Stimulated activated memory B cell treated with anti-CD40 and anti-IgM and Interleukin-4, amounts not matched to agents 10 μg/mL and 1 μg/mL and 100 μg/mL, for 72 hours (primary cell): Measurements from ENCODE around the gene KIF20A.
"Not testable (repeated sequence)": the region's sequence is repeated elsewhere in the genome, so short reads cannot be mapped to it uniquely, and the experiment has no call there.

ENCODE experiments used
- ATAC-seq: fragments of 150-1000 bp; cut with Tn5 transposase; 2 replicates; pipeline ENCODE4 v1.10.0; 2021
- H3K27ac Mint-ChIP-seq: one replicate; pipeline ENCODE4 v1.8.0; 2022; ENCODE audit warnings: mild to moderate bottlenecking, mixed read lengths
- H3K27me3 Mint-ChIP-seq: one replicate; pipeline ENCODE4 v1.8.0; 2022; ENCODE audit warnings: mixed read lengths
- H3K36me3 Mint-ChIP-seq: one replicate; pipeline ENCODE4 v1.8.0; 2022; ENCODE audit warnings: mixed read lengths
- H3K4me1 Mint-ChIP-seq: one replicate; pipeline ENCODE4 v1.8.0; 2022; ENCODE audit warnings: mixed read lengths
- H3K4me3 Mint-ChIP-seq: one replicate; pipeline ENCODE4 v1.8.0; 2022; ENCODE audit warnings: mild to moderate bottlenecking, moderate library complexity, mixed read lengths
- H3K9me3 Mint-ChIP-seq: one replicate; pipeline ENCODE4 v1.8.0; 2022; ENCODE audit warnings: mixed read lengths

KIF20A gene

DNA sequence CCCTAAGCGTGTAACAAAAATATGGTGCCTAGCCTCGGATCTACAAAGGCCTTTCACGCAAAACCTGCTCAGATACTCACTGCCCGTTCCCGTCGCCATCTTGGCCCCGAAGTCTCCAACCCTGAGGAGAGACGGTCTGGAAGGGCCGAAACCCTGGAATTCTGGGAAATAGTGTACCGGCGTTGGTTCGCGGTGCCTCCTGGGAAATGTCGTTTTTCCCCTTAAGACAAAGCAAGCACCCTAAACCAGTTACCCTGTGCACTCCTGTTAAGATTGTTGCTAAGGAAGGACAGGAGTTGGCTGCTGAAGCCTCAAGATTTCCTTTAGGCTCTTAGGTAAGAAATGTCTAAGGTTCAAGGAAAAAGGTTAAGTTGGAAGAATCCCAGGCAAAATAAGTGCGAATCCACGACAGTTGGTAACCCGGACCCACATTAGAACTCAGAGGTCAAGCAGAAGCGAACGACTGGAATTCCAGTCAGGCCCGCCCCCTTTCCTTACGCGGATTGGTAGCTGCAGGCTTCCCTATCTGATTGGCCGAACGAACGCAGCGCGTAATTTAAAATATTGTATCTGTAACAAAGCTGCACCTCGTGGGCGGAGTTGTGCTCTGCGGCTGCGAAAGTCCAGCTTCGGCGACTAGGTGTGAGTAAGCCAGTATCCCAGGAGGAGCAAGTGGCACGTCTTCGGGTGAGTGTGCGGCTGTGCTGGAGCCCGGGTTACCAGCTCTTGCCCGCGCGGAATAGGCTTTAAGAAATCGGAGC, at the start of gene KIF20A, which contains the start of gene BRD8:
TSS of gene KIF20A (plus strand) at position 597 of the 761 bp plus-strand sequence. CDS start 569 bp downstream, outside the sequence.
TSS of gene BRD8 (minus strand) at position 115 of the 761 bp plus-strand sequence. CDS start at position 99, 16 bp downstream.
- Mint-ChIP-seq H3K36me3 (peaks cover 13% of the 10 kb centered on the region), H3K27ac (no peak within 1 kb of the TSS), H3K4me1 (peaks cover 2% of the 10 kb centered on the region), H3K4me3 (no peak within 1 kb of the TSS), H3K27me3 (no peaks in the 10 kb centered on the region), H3K9me3 (no peaks in the 10 kb centered on the region)
- peak; percentile 97 for ATAC-seq

GRCh38 chr5:138129347-138129746, 49.6 kb upstream of the KIF20A start:
- Mint-ChIP-seq H3K36me3 (no peaks in the 10 kb centered on the region), H3K27me3 (no peaks in the 10 kb centered on the region), H3K4me3 (no peak overlapping the region), H3K4me1 (peaks cover 6% of the 10 kb centered on the region), H3K27ac (no peak overlapping the region), H3K9me3 (no peaks in the 10 kb centered on the region)
- no peak for ATAC-seq

DNA sequence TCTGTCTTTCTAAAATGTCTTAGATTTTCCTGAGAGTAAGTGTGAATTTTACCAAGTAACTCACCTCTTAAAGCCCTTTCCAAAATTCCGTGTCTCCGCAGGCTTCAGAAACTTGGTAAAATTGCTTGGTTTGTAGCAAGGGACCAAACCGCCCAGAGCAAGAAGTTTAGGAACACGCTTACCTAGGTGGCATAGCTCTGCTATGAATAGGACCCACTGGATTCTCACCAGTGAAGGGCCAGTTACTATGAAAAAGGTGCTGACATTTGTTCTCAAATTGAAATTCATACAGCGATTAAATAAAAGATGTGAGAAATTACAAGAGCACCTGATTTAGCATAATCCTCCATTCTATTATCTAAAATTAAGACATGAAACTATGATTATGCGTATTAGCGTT, 46.4 kb upstream of the KIF20A start:
- Mint-ChIP-seq H3K27me3 (peaks cover 21% of the 10 kb centered on the region), H3K36me3 (no peaks in the 10 kb centered on the region), H3K4me1 (peaks cover 6% of the 10 kb centered on the region), H3K4me3 (no peak overlapping the region), H3K27ac (no peak overlapping the region), H3K9me3 (no peaks in the 10 kb centered on the region)
- no peak for ATAC-seq

DNA sequence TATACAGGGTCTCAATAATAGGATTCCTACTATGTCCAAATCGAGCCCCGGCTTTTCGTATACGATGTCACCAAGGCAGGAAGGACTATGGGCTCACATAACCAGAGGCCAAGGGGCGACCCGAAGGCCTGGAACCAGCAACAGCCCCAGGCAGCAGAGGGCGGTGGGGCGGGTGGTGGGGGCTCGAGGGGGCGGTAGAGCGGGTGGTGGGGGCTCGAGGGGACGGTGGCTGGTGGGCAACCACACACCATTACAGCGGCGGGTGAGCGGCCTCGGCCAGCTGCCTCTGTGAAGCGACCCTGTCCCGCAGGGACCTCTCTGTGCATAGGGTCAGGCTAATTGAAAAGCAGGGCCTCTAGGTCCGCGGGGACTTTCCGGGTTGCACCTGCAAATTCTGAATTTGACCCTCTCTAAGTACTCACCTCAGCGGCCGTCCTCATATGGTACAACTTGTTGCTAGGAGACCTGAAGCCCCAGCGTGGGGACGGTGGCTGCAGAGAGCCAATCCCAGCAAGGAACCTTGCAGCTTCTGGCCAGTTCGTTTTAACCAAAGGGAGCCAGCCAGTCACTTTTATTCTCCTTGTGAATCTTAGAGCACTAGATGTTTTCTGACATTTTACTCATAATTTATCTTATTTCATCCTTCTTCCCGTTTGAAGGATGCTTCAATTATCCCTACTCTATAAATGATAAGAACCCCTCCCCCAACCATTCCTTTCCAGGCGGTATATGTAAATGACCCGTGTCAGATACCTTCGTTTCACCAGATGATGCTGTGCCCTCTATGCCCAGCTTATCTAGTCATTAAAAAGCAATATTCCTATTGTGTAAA, 39.7 kb upstream of the KIF20A start, which contains the start of gene NME5:
TSS of gene NME5 (minus strand) at position 480 of the 832 bp plus-strand sequence. CDS start 648 bp downstream, outside the sequence.
- H3K4me1 Mint-ChIP-seq: peaks cover 7% of the 10 kb centered on the region

DNA sequence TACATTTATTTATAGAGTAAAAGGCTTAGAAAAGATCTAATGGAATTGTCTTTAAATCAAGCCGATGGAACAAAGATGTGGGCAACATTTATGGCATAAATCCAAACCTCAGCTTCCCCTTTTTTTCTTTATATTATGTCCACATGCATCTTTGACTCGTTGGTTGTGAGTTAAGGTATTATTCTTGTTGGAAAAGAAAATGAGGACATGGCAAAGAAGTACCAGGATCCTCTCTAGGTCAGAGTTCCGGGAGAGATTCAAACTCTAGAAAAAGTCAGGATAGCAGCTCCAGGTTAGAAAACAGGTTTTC, 39.2 kb upstream of the KIF20A start:
- Mint-ChIP-seq H3K4me3 (no peak overlapping the region), H3K27me3 (peaks cover 29% of the 10 kb centered on the region)
- ATAC-seq: no peak

More for the DNA sequence above, 39.7 kb upstream of the KIF20A start, which contains the start of gene NME5:
- no peak within 1 kb of the TSS for H3K27ac Mint-ChIP-seq
- H3K27me3 Mint-ChIP-seq: peaks cover 29% of the 10 kb centered on the region
- no peaks in the 10 kb centered on the region for H3K9me3 Mint-ChIP-seq
- peak; percentile 61 for ATAC-seq
- no peaks in the 10 kb centered on the region for H3K36me3 Mint-ChIP-seq
- peak within 1 kb of the TSS; percentile 62 for H3K4me3 Mint-ChIP-seq

GRCh38 chr5:138140268-138140667, 38.6 kb upstream of the KIF20A start:
- no peaks in the 10 kb centered on the region for H3K36me3 Mint-ChIP-seq
- peaks cover 29% of the 10 kb centered on the region for H3K27me3 Mint-ChIP-seq
- peaks cover 7% of the 10 kb centered on the region for H3K4me1 Mint-ChIP-seq
- no peak overlapping the region for H3K4me3 Mint-ChIP-seq
- H3K9me3 Mint-ChIP-seq: no peaks in the 10 kb centered on the region
- no peak for ATAC-seq
- no peak overlapping the region for H3K27ac Mint-ChIP-seq

More for the DNA sequence above, 39.2 kb upstream of the KIF20A start:
- Mint-ChIP-seq H3K4me1 (peaks cover 7% of the 10 kb centered on the region), H3K36me3 (no peaks in the 10 kb centered on the region), H3K27ac (no peak overlapping the region), H3K9me3 (no peaks in the 10 kb centered on the region)

- Mint-ChIP-seq H3K4me1 (peaks cover 7% of the 10 kb centered on the region), H3K36me3 (no peaks in the 10 kb centered on the region), H3K9me3 (no peaks in the 10 kb centered on the region), H3K27me3 (peaks cover 17% of the 10 kb centered on the region), H3K27ac (no peak overlapping the region), H3K4me3 (no peak overlapping the region)
- no peak for ATAC-seq
Observed at GRCh38 chr5:138141734-138142133, 37.2 kb upstream of the KIF20A start.

DNA sequence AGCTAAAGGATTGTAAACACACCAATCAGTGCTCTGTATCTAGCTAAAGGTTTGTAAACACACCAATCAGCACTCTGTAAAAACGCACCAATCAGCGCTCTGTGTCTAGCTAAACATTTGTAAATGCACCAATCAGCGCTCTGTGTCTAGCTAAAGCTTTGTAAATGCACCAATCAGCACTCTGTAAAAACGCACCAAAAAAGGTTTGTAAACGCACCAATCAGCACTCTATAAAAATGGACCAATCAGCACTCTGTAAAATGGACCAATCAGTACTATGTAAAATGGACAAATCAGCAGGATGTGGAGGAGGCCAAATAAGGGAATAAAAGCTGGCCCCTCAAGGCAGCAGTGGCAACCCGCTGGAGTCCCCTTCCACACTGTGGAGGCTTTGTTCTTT, 35.3 kb upstream of the KIF20A start:
- not testable (repeated sequence) for H3K27me3 Mint-ChIP-seq, H3K36me3 Mint-ChIP-seq, ATAC-seq, H3K27ac Mint-ChIP-seq, H3K4me3 Mint-ChIP-seq, H3K9me3 Mint-ChIP-seq, H3K4me1 Mint-ChIP-seq

DNA sequence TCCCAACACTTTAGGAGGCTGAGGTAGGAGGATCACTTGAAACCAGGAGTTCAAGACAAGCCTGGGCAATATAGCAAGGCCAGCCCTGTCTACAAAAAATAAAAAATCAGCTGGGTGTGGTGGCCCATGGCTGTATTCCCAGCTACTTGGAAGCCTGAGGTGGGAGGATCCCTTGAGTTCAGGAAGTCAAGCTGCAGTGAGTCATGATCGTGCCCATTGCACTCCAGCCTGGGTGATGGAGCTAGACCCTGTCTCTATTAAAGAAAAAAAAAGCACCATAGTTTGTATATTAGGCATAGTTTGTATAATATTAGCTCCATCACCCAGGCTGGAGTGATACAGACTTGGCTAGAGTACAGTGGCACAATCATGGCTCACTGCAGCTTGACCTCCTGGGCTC, 30.1 kb upstream of the KIF20A start:
- Mint-ChIP-seq H3K36me3 (no peaks in the 10 kb centered on the region), H3K4me1 (no peaks in the 10 kb centered on the region), H3K27ac (no peak overlapping the region), H3K4me3 (no peak overlapping the region), H3K27me3 (no peaks in the 10 kb centered on the region), H3K9me3 (no peaks in the 10 kb centered on the region)
- ATAC-seq: no peak

DNA sequence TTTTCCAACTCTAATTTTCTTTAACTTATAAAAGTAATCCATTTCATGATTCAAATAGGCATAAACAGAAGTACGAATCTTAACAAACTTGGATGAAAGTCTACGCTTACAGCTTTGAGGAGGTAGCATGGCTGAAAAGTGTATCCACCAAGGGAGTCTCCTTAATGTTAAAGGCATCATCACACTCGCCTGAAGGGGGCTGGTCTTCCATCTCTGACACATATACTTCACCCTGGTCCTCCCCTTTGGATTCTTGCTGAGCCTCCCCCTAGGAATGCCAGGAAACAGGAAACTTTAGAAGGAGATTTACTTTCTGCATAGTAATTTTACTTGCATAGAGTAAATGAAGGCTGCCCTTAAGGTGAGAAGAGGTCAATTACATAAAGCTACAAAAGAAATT, 29.4 kb upstream of the KIF20A start:
- ATAC-seq: no peak
- H3K27ac Mint-ChIP-seq: no peak overlapping the region
- H3K4me1 Mint-ChIP-seq: no peaks in the 10 kb centered on the region
- no peaks in the 10 kb centered on the region for H3K9me3 Mint-ChIP-seq
- no peaks in the 10 kb centered on the region for H3K27me3 Mint-ChIP-seq
- H3K36me3 Mint-ChIP-seq: no peaks in the 10 kb centered on the region
- no peak overlapping the region for H3K4me3 Mint-ChIP-seq

DNA sequence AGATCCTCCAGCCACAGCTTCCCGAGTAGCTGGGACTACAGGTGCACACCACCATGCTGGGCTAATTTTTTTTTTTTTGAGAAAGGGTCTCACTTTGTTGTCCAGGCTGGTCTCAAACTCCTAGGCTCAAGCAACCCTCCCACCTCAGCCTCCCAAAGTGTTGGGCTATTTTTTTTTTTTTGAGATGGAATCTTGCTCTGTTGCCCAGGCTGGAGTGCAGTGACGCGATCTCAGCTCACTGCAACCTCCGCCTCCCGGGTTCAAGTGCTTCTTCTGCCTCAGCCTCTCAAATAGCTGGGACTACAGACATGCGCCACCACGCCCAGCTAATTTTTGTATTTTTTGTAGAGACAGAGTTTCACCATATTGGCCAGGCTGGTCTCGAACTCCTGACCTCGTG, 22.9 kb upstream of the KIF20A start:
- ATAC-seq, H3K9me3 Mint-ChIP-seq, H3K4me3 Mint-ChIP-seq, H3K27ac Mint-ChIP-seq, H3K27me3 Mint-ChIP-seq, H3K4me1 Mint-ChIP-seq: not testable (repeated sequence)
- peaks cover 47% of the 10 kb centered on the region for H3K36me3 Mint-ChIP-seq

GRCh38 chr5:138157626-138158025, 21.3 kb upstream of the KIF20A start:
- no peaks in the 10 kb centered on the region for H3K9me3 Mint-ChIP-seq
- H3K27me3 Mint-ChIP-seq: no peaks in the 10 kb centered on the region
- no peak overlapping the region for H3K4me3 Mint-ChIP-seq
- no peak overlapping the region for H3K27ac Mint-ChIP-seq
- peaks cover 55% of the 10 kb centered on the region for H3K36me3 Mint-ChIP-seq
- ATAC-seq: no peak
- H3K4me1 Mint-ChIP-seq: no peaks in the 10 kb centered on the region

DNA sequence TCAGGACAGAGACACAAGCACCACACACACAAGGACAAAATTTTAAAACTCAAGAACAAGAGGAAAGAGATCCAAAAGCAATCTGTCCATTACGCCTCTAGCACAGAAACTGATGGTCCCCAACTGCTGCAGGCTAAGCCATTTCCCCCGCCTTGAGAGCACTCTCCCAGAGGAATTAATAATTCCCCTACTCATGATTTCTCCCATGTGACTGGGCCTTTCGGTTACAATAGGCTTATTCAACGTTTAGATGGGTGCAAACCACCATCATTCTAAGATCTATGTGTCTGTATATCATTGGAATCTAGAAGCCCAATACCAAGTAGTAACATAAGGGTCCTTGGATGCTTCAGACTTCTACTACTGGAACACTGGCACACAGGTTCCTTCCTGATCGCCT, 19.2 kb upstream of the KIF20A start:
- H3K27me3 Mint-ChIP-seq: no peaks in the 10 kb centered on the region
- no peak overlapping the region for H3K27ac Mint-ChIP-seq
- no peak for ATAC-seq
- peaks cover 76% of the 10 kb centered on the region for H3K36me3 Mint-ChIP-seq
- no peaks in the 10 kb centered on the region for H3K9me3 Mint-ChIP-seq
- H3K4me3 Mint-ChIP-seq: no peak overlapping the region
- no peaks in the 10 kb centered on the region for H3K4me1 Mint-ChIP-seq

DNA sequence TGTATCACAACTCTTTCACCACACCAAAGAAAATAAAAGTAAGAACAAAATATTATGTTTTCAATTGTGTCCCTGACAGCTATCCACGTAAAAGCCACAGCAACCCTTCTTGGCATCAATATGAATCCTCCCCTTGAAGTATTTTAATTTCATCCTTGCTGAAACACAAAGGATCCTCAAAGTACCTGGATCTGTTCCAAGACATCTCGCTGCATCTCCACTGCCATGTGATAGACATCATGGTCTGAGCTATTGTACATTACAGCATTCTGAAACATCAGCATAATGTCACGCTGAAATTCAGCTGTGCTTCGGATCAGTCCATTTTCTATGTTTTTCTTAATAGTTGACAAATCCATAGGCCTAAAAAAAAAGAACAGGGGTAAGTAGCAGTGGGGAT, 18.2 kb upstream of the KIF20A start:
- no peak overlapping the region for H3K27ac Mint-ChIP-seq
- H3K36me3 Mint-ChIP-seq: peaks cover 86% of the 10 kb centered on the region

DNA sequence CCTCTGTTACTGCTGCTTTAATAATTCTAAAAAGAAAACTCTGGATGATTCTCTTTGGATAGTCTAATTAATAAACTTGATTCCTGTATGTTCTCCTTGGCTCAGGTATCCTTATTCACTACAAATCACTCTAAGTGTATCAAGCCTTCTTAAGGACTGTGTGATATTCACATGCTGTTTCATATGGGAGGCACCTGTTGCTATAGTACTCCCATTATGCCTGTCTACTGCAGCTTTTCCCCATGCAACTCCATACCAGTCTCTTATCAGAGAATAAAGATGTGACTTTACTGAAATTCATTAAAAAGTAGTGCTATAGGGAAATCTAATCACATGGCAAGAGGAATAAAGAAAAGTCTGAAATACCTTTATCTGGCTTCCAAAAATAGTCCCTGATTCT, 15.2 kb upstream of the KIF20A start:
- ATAC-seq: no peak
- H3K9me3 Mint-ChIP-seq: no peaks in the 10 kb centered on the region
- no peak overlapping the region for H3K27ac Mint-ChIP-seq
- H3K36me3 Mint-ChIP-seq: peaks cover 92% of the 10 kb centered on the region
- no peaks in the 10 kb centered on the region for H3K27me3 Mint-ChIP-seq
- H3K4me3 Mint-ChIP-seq: no peak overlapping the region
- H3K4me1 Mint-ChIP-seq: no peaks in the 10 kb centered on the region

More for the DNA sequence above, 18.2 kb upstream of the KIF20A start:
- H3K4me1 Mint-ChIP-seq: no peaks in the 10 kb centered on the region
- no peak for ATAC-seq
- no peaks in the 10 kb centered on the region for H3K27me3 Mint-ChIP-seq
- H3K9me3 Mint-ChIP-seq: no peaks in the 10 kb centered on the region
- H3K4me3 Mint-ChIP-seq: no peak overlapping the region

GRCh38 chr5:138169124-138169523, 9.8 kb upstream of the KIF20A start:
- ATAC-seq: no peak
- H3K36me3 Mint-ChIP-seq: peaks cover 89% of the 10 kb centered on the region
- H3K4me1 Mint-ChIP-seq: peaks cover 6% of the 10 kb centered on the region
- H3K27ac Mint-ChIP-seq: no peak overlapping the region
- no peak overlapping the region for H3K4me3 Mint-ChIP-seq
- H3K9me3 Mint-ChIP-seq: no peaks in the 10 kb centered on the region
- H3K27me3 Mint-ChIP-seq: no peaks in the 10 kb centered on the region
